ENCODE data around the gene ADGRB2. TPM values are rescaled to one million over a fixed set of nuclear protein-coding genes. Genes with fewer than 3 reads are reported as not detected.

ADGRB2 gene
- polyA plus RNA-seq, 1 experiment: 5.4 TPM

- no peaks in the 10 kb centered on the region for H3K27me3 ChIP-seq (ENCODE audit: control insufficient read depth, insufficient read depth, low read length)
- ChIA-PET POLR2A (no interaction called here), CTCF (interaction anchor here (2.5 to 4.6 kb wide), 2 partner anchors 13 to 17 kb away, joined by 8 to 23 read pairs; no protein-coding TSS in a partner anchor)
- no peak for DNase-seq (ENCODE audit: low read depth, low spot score)
- no peak overlapping the region for H3K27ac ChIP-seq (ENCODE audit: low read depth, low read length)
- no peak overlapping the region for H3K4me3 ChIP-seq (ENCODE audit: low read depth, low read length)
- TF ChIP-seq, protein P1, sequence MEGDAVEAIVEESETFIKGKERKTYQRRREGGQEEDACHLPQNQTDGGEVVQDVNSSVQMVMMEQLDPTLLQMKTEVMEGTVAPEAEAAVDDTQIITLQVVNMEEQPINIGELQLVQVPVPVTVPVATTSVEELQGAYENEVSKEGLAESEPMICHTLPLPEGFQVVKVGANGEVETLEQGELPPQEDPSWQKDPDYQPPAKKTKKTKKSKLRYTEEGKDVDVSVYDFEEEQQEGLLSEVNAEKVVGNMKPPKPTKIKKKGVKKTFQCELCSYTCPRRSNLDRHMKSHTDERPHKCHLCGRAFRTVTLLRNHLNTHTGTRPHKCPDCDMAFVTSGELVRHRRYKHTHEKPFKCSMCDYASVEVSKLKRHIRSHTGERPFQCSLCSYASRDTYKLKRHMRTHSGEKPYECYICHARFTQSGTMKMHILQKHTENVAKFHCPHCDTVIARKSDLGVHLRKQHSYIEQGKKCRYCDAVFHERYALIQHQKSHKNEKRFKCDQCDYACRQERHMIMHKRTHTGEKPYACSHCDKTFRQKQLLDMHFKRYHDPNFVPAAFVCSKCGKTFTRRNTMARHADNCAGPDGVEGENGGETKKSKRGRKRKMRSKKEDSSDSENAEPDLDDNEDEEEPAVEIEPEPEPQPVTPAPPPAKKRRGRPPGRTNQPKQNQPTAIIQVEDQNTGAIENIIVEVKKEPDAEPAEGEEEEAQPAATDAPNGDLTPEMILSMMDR (IDR thresholded peaks at IDR 0.05; ENCODE audit: low read depth, low read length): no peak
- H3K9me3 ChIP-seq (ENCODE audit: control insufficient read depth, insufficient read depth, low read length): no peaks in the 10 kb centered on the region; the same call in 1 of the 2 replicates
These were observed 31.3 kb downstream of the ADGRB2 start for GRCh38 chr1:31732751-31733289.

DNA sequence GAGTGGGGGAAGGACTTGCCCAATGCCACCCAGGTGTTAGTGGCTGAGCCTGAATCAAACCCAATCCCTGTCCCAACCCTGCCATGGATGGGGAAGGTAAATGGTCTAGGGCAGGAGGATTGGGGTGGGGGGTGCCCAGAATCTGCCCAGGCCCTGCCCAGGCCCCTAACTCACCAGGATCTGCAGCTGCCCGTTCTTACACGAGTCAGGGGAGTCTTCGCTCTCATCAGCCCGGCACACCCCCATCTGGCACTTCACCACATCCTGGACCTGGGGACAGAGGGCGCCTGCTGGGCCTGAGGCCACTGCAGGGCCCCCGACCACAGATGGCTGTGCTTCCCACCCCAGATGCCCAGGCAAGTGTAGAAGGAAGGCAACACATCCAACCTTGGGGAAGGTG, 31.8 kb downstream of the ADGRB2 start:
- Histone ChIP-seq H3K27me3 (ENCODE audit: control insufficient read depth, insufficient read depth, low read length) (no peaks in the 10 kb centered on the region), H3K4me3 (ENCODE audit: low read depth, low read length) (no peak overlapping the region), H3K9me3 (ENCODE audit: control insufficient read depth, insufficient read depth, low read length) (no peaks in the 10 kb centered on the region; the same call in 1 of the 2 replicates), H3K27ac (ENCODE audit: low read depth, low read length) (no peak overlapping the region)
- TF ChIP-seq, protein P1 (IDR thresholded peaks at IDR 0.05; ENCODE audit: low read depth, low read length): no peak
- no peak for DNase-seq (ENCODE audit: low read depth, low spot score)
- ChIA-PET POLR2A (no interaction called here), CTCF (interaction anchor here (2.5 to 4.6 kb wide), 2 partner anchors 13 to 16 kb away, joined by 8 to 23 read pairs; no protein-coding TSS in a partner anchor)

DNA sequence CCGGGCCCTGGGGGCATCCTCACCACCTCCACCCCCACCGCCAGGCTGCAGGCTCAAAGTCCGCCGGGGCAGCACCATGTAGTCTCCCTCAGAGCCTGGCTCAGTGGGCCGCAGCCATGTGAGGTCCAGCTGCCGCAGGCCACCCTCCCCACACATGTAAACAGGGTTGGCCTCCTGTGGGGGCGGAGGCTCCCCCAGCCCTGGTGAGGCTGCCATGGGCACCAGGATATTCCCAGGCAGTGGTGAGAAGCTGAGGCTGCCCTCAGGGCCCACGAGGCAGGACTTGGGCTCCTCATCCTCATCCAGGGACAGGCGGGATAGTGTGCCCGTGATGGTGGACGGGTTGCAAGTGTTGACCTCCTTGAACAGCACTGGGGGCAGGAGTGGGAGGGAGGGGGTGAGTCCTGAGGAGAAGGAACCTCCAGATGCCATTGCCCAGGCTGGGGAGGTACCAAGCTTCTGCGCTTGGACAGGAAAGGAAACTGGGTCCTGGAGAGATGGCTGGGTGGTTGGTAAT, 33.0 kb downstream of the ADGRB2 start:
- ChIA-PET POLR2A (no interaction called here), CTCF (interaction anchor here (0.9 kb wide), 1 partner anchor 16 kb away, joined by 3 read pairs; no protein-coding TSS in a partner anchor)
- Histone ChIP-seq H3K9me3 (ENCODE audit: control insufficient read depth, insufficient read depth, low read length) (no peaks in the 10 kb centered on the region; the same call in 1 of the 2 replicates), H3K27me3 (ENCODE audit: control insufficient read depth, insufficient read depth, low read length) (no peaks in the 10 kb centered on the region), H3K27ac (ENCODE audit: low read depth, low read length) (no peak overlapping the region), H3K4me3 (ENCODE audit: low read depth, low read length) (no peak overlapping the region)
- DNase-seq (ENCODE audit: low read depth, low spot score): no peak
- TF ChIP-seq, protein P1 (IDR thresholded peaks at IDR 0.05; ENCODE audit: low read depth, low read length): no peak

GRCh38 chr1:31730336-31731048, 33.6 kb downstream of the ADGRB2 start:
- H3K4me3 ChIP-seq (ENCODE audit: low read depth, low read length): no peak overlapping the region
- DNase-seq (ENCODE audit: low read depth, low spot score): no peak
- no peaks in the 10 kb centered on the region; the same call in 1 of the 2 replicates for H3K9me3 ChIP-seq (ENCODE audit: control insufficient read depth, insufficient read depth, low read length)
- ChIA-PET POLR2A (no interaction called here), CTCF (interaction anchor here (0.9 to 1.0 kb wide), 2 partner anchors 15 kb away, joined by 3 read pairs; no protein-coding TSS in a partner anchor)
- TF ChIP-seq, protein P1 (IDR thresholded peaks at IDR 0.05; ENCODE audit: low read depth, low read length): no peak
- no peaks in the 10 kb centered on the region for H3K27me3 ChIP-seq (ENCODE audit: control insufficient read depth, insufficient read depth, low read length)
- no peak overlapping the region for H3K27ac ChIP-seq (ENCODE audit: low read depth, low read length)

DNA sequence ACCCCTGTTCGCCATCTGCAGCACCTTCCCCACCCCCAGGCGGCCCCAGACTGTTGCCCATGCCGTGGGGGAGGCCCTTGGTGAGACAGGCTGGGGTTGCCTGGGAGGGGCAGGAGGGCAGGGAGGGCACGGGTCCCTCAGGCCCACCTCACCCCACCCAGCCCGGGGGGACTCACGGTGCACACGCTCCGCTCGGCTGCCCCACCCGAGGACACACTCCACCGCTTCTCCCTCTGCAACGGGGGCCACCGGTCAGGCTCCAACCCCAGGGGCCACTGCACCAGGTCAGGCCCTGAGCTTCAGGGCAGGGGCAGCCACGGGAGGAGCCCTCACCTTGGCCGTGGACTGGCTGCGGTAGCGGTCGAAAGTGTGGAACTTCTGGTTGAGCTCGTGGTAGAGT, 36.3 kb downstream of the ADGRB2 start:
- ChIA-PET POLR2A (no interaction called here), CTCF (no interaction called here)
- TF ChIP-seq, protein P1 (IDR thresholded peaks at IDR 0.05; ENCODE audit: low read depth, low read length): no peak
- Histone ChIP-seq H3K9me3 (ENCODE audit: control insufficient read depth, insufficient read depth, low read length) (no peaks in the 10 kb centered on the region; the same call in 1 of the 2 replicates), H3K27ac (ENCODE audit: low read depth, low read length) (no peak overlapping the region), H3K27me3 (ENCODE audit: control insufficient read depth, insufficient read depth, low read length) (no peaks in the 10 kb centered on the region), H3K4me3 (ENCODE audit: low read depth, low read length) (no peak overlapping the region)
- DNase-seq (ENCODE audit: low read depth, low spot score): no peak
